K562 (cell line): Measurements from ENCODE around the gene SGMS1. TPM values are rescaled to one million over a fixed set of nuclear protein-coding genes. Genes with fewer than 3 reads are reported as not detected.

Experiments used
- ADNP ChIP-seq: fragments of 200-800 bp; sonication (Bioruptor generic); IDR thresholded peaks from 2 replicates; pipeline ENCODE4 v1.6.1; 2016; ENCODE audit warnings: missing genetic modification characterization, missing compliant biosample characterization
- FOSL1 ChIP-seq: fragments of 200-800 bp; sonication (Bioruptor generic); conservative IDR thresholded peaks from 2 replicates; pipeline ENCODE4 v1.6.1; 2016; ENCODE audit warnings: missing genetic modification characterization, missing compliant biosample characterization
- HDAC6 ChIP-seq: IDR thresholded peaks from 2 replicates; pipeline ENCODE4 v1.6.1; 2012; ENCODE audit warnings: low read depth, mild to moderate bottlenecking, control low read depth, inconsistent platforms, low read length, moderate library complexity
- MTF1 ChIP-seq: fragments of 250-450 bp; sonication (Bioruptor Pico); IDR thresholded peaks from 2 replicates; pipeline ENCODE4 v1.9.0; 2021; ENCODE audit warnings: moderate library complexity, mild to moderate bottlenecking, inconsistent platforms, borderline replicate concordance
- NR3C1 ChIP-seq: sonication (generic); formaldehyde crosslinking; IDR thresholded peaks from 2 replicates; pipeline ENCODE4 v1.8.1; 2022; ENCODE audit warnings: missing genetic modification reagents
- RAD51 ChIP-seq: fragments of 450-650 bp; IDR thresholded peaks from 2 replicates; pipeline ENCODE4 v1.7.1; 2016; ENCODE audit warnings: low read depth, mild to moderate bottlenecking, borderline replicate concordance
- RBFOX2 ChIP-seq: fragments of 200-400 bp; formaldehyde crosslinking; IDR thresholded peaks from 2 replicates; pipeline ENCODE4 v1.6.1; 2017; ENCODE audit warnings: low read depth, mild to moderate bottlenecking, low read length, moderate library complexity
- TFAP4 ChIP-seq: sonication (generic); formaldehyde crosslinking; IDR thresholded peaks from 2 replicates; pipeline ENCODE4 v1.8.0; 2022; ENCODE audit warnings: missing genetic modification reagents, mild to moderate bottlenecking, moderate library complexity, borderline replicate concordance
- WHSC1 ChIP-seq: IDR thresholded peaks from one replicate; pipeline ENCODE4 v1.6.1; 2012; ENCODE audit warnings: low read length, control low read depth, inconsistent platforms
- ZBTB12 ChIP-seq: fragments of 250-450 bp; sonication (Bioruptor Pico); IDR thresholded peaks from 2 replicates; pipeline ENCODE4 v1.4.0; 2020
- ZEB2 ChIP-seq: fragments of 450-650 bp; IDR thresholded peaks from 2 replicates; pipeline ENCODE4 v1.6.1; 2016
- ZNF212 ChIP-seq: fragments of 450-650 bp; formaldehyde crosslinking; IDR thresholded peaks from 2 replicates; pipeline ENCODE4 v1.4.0; 2020; ENCODE audit warnings: mild to moderate bottlenecking
- ZNF592 ChIP-seq: fragments of 450-650 bp; IDR thresholded peaks from 2 replicates; pipeline ENCODE4 v1.6.1; 2017; ENCODE audit warnings: antibody characterized with exemption, mild to moderate bottlenecking
- polyA plus RNA-seq, 8 experiments: library from polyadenylated mRNA; depleted of rRNA in 4 of 8; stranded (reverse) in 5 of 8; unstranded in 3 of 8; fragments of >200 nt; fragmentation: Nextera tagmentation in 2 of 8; fragmentation: Illumina TruSeq in 1 of 8; extraction: Ambion mirVana in 2 of 8; extraction: Trizol in 1 of 8; gene quantifications; 2 replicates each; pipeline versions ENCODE4 v1.2.1 to v1.2.3, GENCODE V29; 2011 to 2014; ENCODE audit warnings: inconsistent platforms in 1 of 8, missing spikeins in 1 of 8
- total RNA-seq, 7 experiments: library from RNA; depleted of rRNA in 6 of 7; stranded (reverse); fragments of >200 nt in 6 of 7; fragmentation: Illumina TruSeq in 2 of 7; extraction: Trizol in 2 of 7; gene quantifications; 2 replicates each; pipeline versions ENCODE4 v1.2.1 to v1.2.3, GENCODE V29; 2011 to 2021; ENCODE audit warnings: low replicate concordance in 1 of 7

Gene SGMS1
- total and polyA plus RNA-seq, 9 of the 15 experiments (the other 6 are each of a cell fraction or from before 2014, with no cell fraction given), result 22.6 to 232 (median 82.2) TPM

- TF ChIP-seq ZNF212, result no peak
- TF ChIP-seq FOSL1 (tag), result peak; percentile 60
- no peak; the same call in 1 of the 2 replicates for TF ChIP-seq ZBTB12
- TF ChIP-seq HDAC6, result no peak
- TF ChIP-seq ZEB2, result 0 out of 2 replicates have a peak, but pooled peaks have one; percentile 2
- no peak for TF ChIP-seq ADNP (tag)
- no peak for TF ChIP-seq WHSC1
- no peak for TF ChIP-seq NR3C1 (CRISPR knock-in tag)
- TF ChIP-seq TFAP4, result no peak
- no peak for TF ChIP-seq MTF1 (CRISPR knock-in tag)
- 0 out of 2 replicates have a peak, but pooled peaks have one; percentile 12 for TF ChIP-seq RBFOX2
- TF ChIP-seq ZNF592, result no peak
- TF ChIP-seq RAD51, result no peak
These were observed 37.0 kb downstream of the SGMS1 start (continued) for GRCh38 chr10:50586740-50587088.
